Testis (tissue), 3 donors: ENCODE data around the gene DDX50. TPM values are rescaled to one million over a fixed set of nuclear protein-coding genes. Genes with fewer than 3 reads are reported as not detected.
A peak's percentile ranks its signal among the peaks of the same experiment; 100 is the strongest.

Experiments used
- DNase-seq: peaks from one replicate; pipeline ENCODE4 v3.0.0-alpha.2; 2019
- H3K27ac ChIP-seq, 2 donors: fragments of 200-600 bp; sonication (generic); one replicate each; pipeline ENCODE4 v1.5.1; 2019
- H3K27me3 ChIP-seq: fragments of 200-600 bp; sonication (generic); one replicate; pipeline ENCODE4 v1.5.1; 2019
- H3K36me3 ChIP-seq: fragments of 200-600 bp; sonication (generic); one replicate; pipeline ENCODE4 v1.5.1; 2017; ENCODE audit warnings: low read depth; ENCODE audit errors: missing control alignments
- H3K4me1 ChIP-seq: fragments of 200-600 bp; sonication (generic); one replicate; pipeline ENCODE4 v1.5.1; 2019
- H3K4me3 ChIP-seq, 2 donors: fragments of 200-600 bp; sonication (generic); one replicate each; pipeline ENCODE4 v1.5.1; 2017 to 2019
- H3K9me3 ChIP-seq: fragments of 200-600 bp; sonication (generic); one replicate; pipeline ENCODE4 v1.5.1; 2017
- CTCF ChIP-seq, 3 experiments: fragments of 450-650 bp in 2 of 3; fragments of 200-600 bp in 1 of 3; sonication (generic) in 1 of 3; IDR thresholded peaks; one replicate each; pipeline ENCODE4 v1.5.1; 2016 to 2019; ENCODE audit warnings: antibody characterized with exemption in 3 of 3, mild to moderate bottlenecking in 2 of 3, moderate library complexity in 1 of 3
- POLR2A ChIP-seq: fragments of 450-650 bp; IDR thresholded peaks from one replicate; pipeline ENCODE4 v1.6.1; 2017; ENCODE audit warnings: antibody characterized with exemption, mild to moderate bottlenecking, moderate library complexity
- WGBS, 2 donors: methylation state at CpG; one replicate each; pipeline ENCODE4 v1.1.5; 2018; 5-methylcytosine and 5-hydroxymethylcytosine counted together
- intact Hi-C: fragments of 100-400 bp; cut with DNase I; formaldehyde crosslinking; loops from one replicate; pipeline ENCODE4 v1.15.1; 2023; ENCODE audit warnings: low total_unique reads
- polyA plus RNA-seq: library from polyadenylated mRNA; stranded (reverse); fragments of 350-450 nt; fragmentation: Illumina TruSeq; extraction: RNeasy Lipid Tissue Mini Kit (QIAGEN cat#74804); gene quantifications from one replicate; pipeline ENCODE4 v1.2.3, GENCODE V29; 2014; ENCODE audit warnings: low read depth, low replicate concordance; ENCODE audit not compliant: insufficient read depth
- total RNA-seq, 2 donors: library from RNA; depleted of rRNA; stranded (reverse); fragments of >200 nt; gene quantifications; one replicate each; pipeline ENCODE4 v1.2.3, GENCODE V29; 2016

DDX50 gene
- total and polyA plus RNA-seq, 3 donors from 2014 or later = 43.5 to 51.1 (median 45.3) TPM

- H3K4me1 ChIP-seq = peaks cover 20% of the 10 kb centered on the region
- no peak for TF ChIP-seq POLR2A
- TF ChIP-seq CTCF (IDR thresholded peaks at IDR 0.05) = no peak
- no peak overlapping the region for H3K4me3 ChIP-seq
- H3K27ac ChIP-seq = no peak overlapping the region
- DNase-seq = no peak
- WGBS, 2 donors = 83 to 88% methylated on average over 12 of the region's 12 CpGs
- intact Hi-C loops = no loop called here
- H3K9me3 ChIP-seq = no peaks in the 10 kb centered on the region
- no peaks in the 10 kb centered on the region for H3K27me3 ChIP-seq
- no peaks in the 10 kb centered on the region for H3K36me3 ChIP-seq
Measured at GRCh38 chr10:68954904-68955303, 53.8 kb downstream of the DDX50 start.

- 4 to 6% methylated on average over 16 of the region's 16 CpGs for WGBS, 2 donors
- Histone ChIP-seq H3K4me3 (peak overlapping the region; percentile 83 to 93), H3K36me3 (no peaks in the 10 kb centered on the region), H3K27ac (peak overlapping the region; percentile 41 to 88), H3K27me3 (no peaks in the 10 kb centered on the region), H3K4me1 (peaks cover 20% of the 10 kb centered on the region), H3K9me3 (no peaks in the 10 kb centered on the region)
- intact Hi-C loops = no loop called here
- TF ChIP-seq CTCF (IDR thresholded peaks at IDR 0.05) (no peak), POLR2A (no peak)
- DNase-seq = no peak
Measured at GRCh38 chr10:68955355-68955831, 54.3 kb downstream of the DDX50 start.

- peak within 1 kb of the TSS; percentile 41 to 88 for H3K27ac ChIP-seq
- no peak for TF ChIP-seq POLR2A
- peak; percentile 25 to 50 (median 45) for TF ChIP-seq CTCF (IDR thresholded peaks at IDR 0.05)
- H3K4me1 ChIP-seq = peaks cover 20% of the 10 kb centered on the region
- peak within 1 kb of the TSS; percentile 83 to 93 for H3K4me3 ChIP-seq
- no peaks in the 10 kb centered on the region for H3K27me3 ChIP-seq
- WGBS, 2 donors = 0 to 1% methylated on average over 22 to 53 of the region's 53 CpGs
- no peaks in the 10 kb centered on the region for H3K36me3 ChIP-seq
- H3K9me3 ChIP-seq = no peaks in the 10 kb centered on the region
- intact Hi-C loops = no loop called here
- peak; percentile 95 for DNase-seq
Measured at GRCh38 chr10:68955832-68956532, 54.9 kb downstream of the DDX50 start, which contains the start of gene DDX21. TSS of gene DDX21 (plus strand) at chr10:68956170. CDS start at chr10:68956226, 56 bp downstream.

GRCh38 chr10:68957284-68957615, 56.1 kb downstream of the DDX50 start:
- peak overlapping the region; percentile 83 to 93 for H3K4me3 ChIP-seq
- WGBS, 2 donors = 28 to 37% methylated on average over 7 of the region's 7 CpGs
- DNase-seq = no peak
- H3K4me1 ChIP-seq = peaks cover 20% of the 10 kb centered on the region
- no peaks in the 10 kb centered on the region for H3K9me3 ChIP-seq
- intact Hi-C loops = no loop called here
- H3K27ac ChIP-seq = peak overlapping the region; percentile 36 to 88
- TF ChIP-seq POLR2A (no peak), CTCF (IDR thresholded peaks at IDR 0.05) (no peak)
- no peaks in the 10 kb centered on the region for H3K27me3 ChIP-seq
- no peaks in the 10 kb centered on the region for H3K36me3 ChIP-seq

- Histone ChIP-seq H3K9me3 (no peaks in the 10 kb centered on the region), H3K4me3 (peak overlapping the region in 1 of 2 donors; percentile 83), H3K27me3 (no peaks in the 10 kb centered on the region), H3K36me3 (no peaks in the 10 kb centered on the region), H3K27ac (peak overlapping the region; percentile 36 to 88), H3K4me1 (peaks cover 20% of the 10 kb centered on the region)
- intact Hi-C loops = no loop called here
- TF ChIP-seq CTCF (IDR thresholded peaks at IDR 0.05) = peak in 1 of 3 experiments; percentile 11
- no peak for TF ChIP-seq POLR2A
- 27 to 33% methylated on average over 3 of the region's 3 CpGs for WGBS, 2 donors
- no peak for DNase-seq
Measured at GRCh38 chr10:68957654-68958053, 56.5 kb downstream of the DDX50 start.
